ENCODE results near the gene NPPC. TPM values are rescaled to one million over a fixed set of nuclear protein-coding genes. Genes with fewer than 3 reads are reported as not detected.

Gene NPPC
- polyA plus RNA-seq, 3 donors = not detected

DNA sequence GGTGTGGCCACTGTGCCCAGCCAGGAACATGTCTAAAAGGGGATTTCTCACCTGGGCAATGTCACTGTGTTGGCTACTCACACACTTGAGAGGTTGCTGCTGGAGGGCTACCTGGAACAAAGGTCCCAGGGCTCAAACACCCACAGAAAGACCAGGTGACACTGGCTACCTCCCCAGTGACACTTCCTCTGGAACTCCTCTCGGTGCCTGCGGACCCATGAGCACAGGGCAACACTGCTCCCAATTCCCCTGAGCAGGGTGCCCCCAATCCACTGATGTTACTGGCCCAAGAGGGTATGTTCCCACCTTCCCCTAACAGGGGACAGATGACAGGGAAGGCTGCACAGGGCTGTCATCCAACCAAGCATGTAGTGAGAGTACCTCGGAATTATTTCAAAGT is 5.8 kb downstream of the NPPC start:
- H3K4me1 Mint-ChIP-seq = peaks cover 1% of the 10 kb centered on the region
- WGBS (ENCODE audit: insufficient coverage) = 100% methylated on average over 2 of the region's 3 CpGs
- no peak for DNase-seq

GRCh38 chr2:231919341-231920035 is 6.7 kb downstream of the NPPC start:
- Histone ChIP-seq H3K9me3 (replicated peaks in 1 of 2; ENCODE audit: control insufficient read depth in 1 of 2, insufficient read depth in 1 of 2, low read length in 2 of 2) (no peaks in the 10 kb centered on the region), H3K4me3 (replicated peaks in 1 of 3; ENCODE audit: low read depth in 2 of 3, low read length in 3 of 3) (no peak overlapping the region), H3K27ac (ENCODE audit: low read depth in 1 of 2, low read length in 2 of 2) (no peak overlapping the region), H4K20me1 (ENCODE audit: insufficient read depth, low read length) (no peaks in the 10 kb centered on the region), H3K4me1 (ENCODE audit: control insufficient read depth in 1 of 2, insufficient read depth in 2 of 2, low read length in 2 of 2) (no peaks in the 10 kb centered on the region), H2AFZ (ENCODE audit: insufficient read depth, low read depth, low read length, poor library complexity, severe bottlenecking) (no peak overlapping the region), H3K27me3 (ENCODE audit: control insufficient read depth in 2 of 2, insufficient read depth in 2 of 2, low read length in 2 of 2) (peaks cover 3 to 18% of the 10 kb centered on the region in 2 donors), H3K4me2 (replicated peaks; ENCODE audit: extremely low read depth, low read length, poor library complexity, severe bottlenecking) (no peak overlapping the region), H3K36me3 (replicated peaks in 1 of 2; ENCODE audit: control insufficient read depth in 1 of 2, insufficient read depth in 2 of 2, low read length in 2 of 2) (no peaks in the 10 kb centered on the region), H3K9ac (ENCODE audit: insufficient read depth, low read length, poor library complexity, severe bottlenecking) (no peak overlapping the region), H3K79me2 (ENCODE audit: insufficient read depth, low read length) (no peaks in the 10 kb centered on the region)
- peaks cover 0 to 3% (median 0%) of the 10 kb centered on the region in 7 donors for H3K9me3 Mint-ChIP-seq
- H3K4me3 Mint-ChIP-seq = no peak overlapping the region
- DNase-seq = no peak
- peaks cover 12 to 30% (median 27%) of the 10 kb centered on the region in 3 donors for H3K27me3 Mint-ChIP-seq (ENCODE audit: low read depth in 3 of 3)
- no peak overlapping the region for H3K27ac Mint-ChIP-seq
- no peaks in the 10 kb centered on the region for H3K4me1 Mint-ChIP-seq
- 90% methylated on average over 13 of the region's 15 CpGs for WGBS (ENCODE audit: insufficient coverage)
- H3K36me3 Mint-ChIP-seq = no peaks in the 10 kb centered on the region
- intact Hi-C loops (cut with micrococcal nuclease) = loop anchor here (10.0 kb wide), 2 partner anchors 215 to 225 kb away; no protein-coding TSS in a partner anchor
- no peak for TF ChIP-seq CTCF (IDR thresholded peaks at IDR 0.05)

More for the DNA sequence above, 5.8 kb downstream of the NPPC start:
- intact Hi-C loops (cut with micrococcal nuclease) = loop anchor here (10.0 kb wide), 2 partner anchors 214 to 224 kb away; no protein-coding TSS in a partner anchor
- Histone ChIP-seq H3K79me2 (ENCODE audit: insufficient read depth, low read length) (no peaks in the 10 kb centered on the region), H3K4me1 (ENCODE audit: control insufficient read depth in 1 of 2, insufficient read depth in 2 of 2, low read length in 2 of 2) (peaks cover 4 to 7% of the 10 kb centered on the region in 2 donors), H3K4me3 (replicated peaks in 1 of 3; ENCODE audit: low read depth in 2 of 3, low read length in 3 of 3) (no peak overlapping the region), H3K36me3 (replicated peaks in 1 of 2; ENCODE audit: control insufficient read depth in 1 of 2, insufficient read depth in 2 of 2, low read length in 2 of 2) (no peaks in the 10 kb centered on the region), H4K20me1 (ENCODE audit: insufficient read depth, low read length) (no peaks in the 10 kb centered on the region), H3K4me2 (replicated peaks; ENCODE audit: extremely low read depth, low read length, poor library complexity, severe bottlenecking) (no peak overlapping the region), H3K27ac (ENCODE audit: low read depth in 1 of 2, low read length in 2 of 2) (no peak overlapping the region), H2AFZ (ENCODE audit: insufficient read depth, low read depth, low read length, poor library complexity, severe bottlenecking) (no peak overlapping the region), H3K9ac (ENCODE audit: insufficient read depth, low read length, poor library complexity, severe bottlenecking) (no peak overlapping the region), H3K9me3 (replicated peaks in 1 of 2; ENCODE audit: control insufficient read depth in 1 of 2, insufficient read depth in 1 of 2, low read length in 2 of 2) (no peaks in the 10 kb centered on the region), H3K27me3 (ENCODE audit: control insufficient read depth in 2 of 2, insufficient read depth in 2 of 2, low read length in 2 of 2) (peaks cover 6 to 25% of the 10 kb centered on the region in 2 donors)
- TF ChIP-seq CTCF (IDR thresholded peaks at IDR 0.05) = no peak
- H3K36me3 Mint-ChIP-seq = no peaks in the 10 kb centered on the region
- peaks cover 18 to 35% (median 35%) of the 10 kb centered on the region in 3 donors for H3K27me3 Mint-ChIP-seq (ENCODE audit: low read depth in 3 of 3)
- no peak overlapping the region for H3K4me3 Mint-ChIP-seq
- peaks cover 0 to 4% (median 2%) of the 10 kb centered on the region in 7 donors for H3K9me3 Mint-ChIP-seq
- H3K27ac Mint-ChIP-seq = peak overlapping the region in 1 of 7 donors; percentile 26

Measured in CD14-positive monocyte (primary cell).